ENCODE measurements around the gene SUN2. TPM values are rescaled to one million over a fixed set of nuclear protein-coding genes. Genes with fewer than 3 reads are reported as not detected.

Gene SUN2
- total and polyA plus RNA-seq, 2 of the 8 experiments (the other 6 are each of a cell fraction or from before 2014, with no cell fraction given), result 5.1 to 10.5 TPM

GRCh38 chr22:38786631-38787030, 30.8 kb upstream of the SUN2 start (continued):
- no peak for TF ChIP-seq CHD7 (IDR thresholded peaks at IDR 0.05; ENCODE audit: insufficient replicate concordance, low read length)
- TF ChIP-seq SIRT6 (IDR thresholded peaks at IDR 0.05; ENCODE audit: low read length), result no peak
